Panc1 (cell line): ENCODE data around the gene FAF1. TPM values are rescaled to one million over a fixed set of nuclear protein-coding genes. Genes with fewer than 3 reads are reported as not detected.

Experiments
- ATAC-seq: fragments of 200-7000 bp; cut with Tn5 transposase; 2 replicates; pipeline ENCODE4 v1.9.1; 2020; ENCODE audit warnings: mild to moderate bottlenecking, moderate library complexity
- BruUV-seq: library from RNA; stranded (reverse); fragments of 400-500 nt; replicated peaks from 2 replicates; lab custom pipeline; 2021; lab: Mats Ljungman, UMichigan
- CTCF ChIA-PET: fragments of 300-600 bp; sonication (Branson Sonifier 250); formaldehyde crosslinking; loops from one replicate; lab custom pipeline; 2022; ENCODE audit warnings: antibody characterized with exemption; lab: Charles Lee
- POLR2A ChIA-PET: fragments of 300-600 bp; sonication (Branson Sonifier 250); formaldehyde crosslinking; loops from one replicate; lab custom pipeline; 2022; ENCODE audit warnings: antibody characterized with exemption; lab: Charles Lee
- DNase-seq: peaks from one replicate; pipeline ENCODE4 v3.0.0-alpha.2; 2010; ENCODE audit warnings: low read depth, low spot score
- H3K27ac ChIP-seq: 2 replicates; pipeline ENCODE4 v1.5.1; 2011; ENCODE audit warnings: mild to moderate bottlenecking, low read length, inconsistent platforms
- H3K27me3 ChIP-seq: fragments of 200-500 bp; sonication (Bioruptor generic); 2 replicates; pipeline ENCODE4 v1.6.0; 2014; ENCODE audit warnings: low read length, inconsistent platforms; ENCODE audit not compliant: control insufficient read depth, insufficient read depth
- H3K36me3 ChIP-seq: fragments of 200-500 bp; sonication (Bioruptor generic); 2 replicates; pipeline ENCODE4 v1.5.1; 2014; ENCODE audit warnings: inconsistent platforms, mild to moderate bottlenecking, low read length, moderate library complexity; ENCODE audit not compliant: control insufficient read depth, insufficient read depth
- H3K4me1 ChIP-seq: 2 replicates; pipeline ENCODE4 v1.5.1; 2011; ENCODE audit warnings: inconsistent platforms, mild to moderate bottlenecking, low read length, moderate library complexity; ENCODE audit not compliant: control insufficient read depth, insufficient read depth
- H3K4me3 ChIP-seq, 2 experiments: 2 replicates each; pipeline ENCODE4 v1.5.1; 2011 to 2012; ENCODE audit warnings: low read depth in 2 of 2, low read length in 2 of 2, mild to moderate bottlenecking in 2 of 2, inconsistent platforms in 1 of 2, moderate library complexity in 1 of 2
- H3K9me3 ChIP-seq: fragments of 200-500 bp; sonication (Bioruptor generic); 2 replicates; pipeline ENCODE4 v1.5.1; 2014; ENCODE audit warnings: low read depth, mild to moderate bottlenecking, inconsistent platforms, low read length, moderate library complexity; ENCODE audit not compliant: control insufficient read depth, insufficient read depth
- CTCF ChIP-seq: fragments of 450-650 bp; IDR thresholded peaks from 2 replicates; pipeline ENCODE4 v1.5.1; 2017; ENCODE audit warnings: mild to moderate bottlenecking
- POLR2AphosphoS5 ChIP-seq: IDR thresholded peaks from 2 replicates; pipeline ENCODE4 v1.6.1; 2012; ENCODE audit warnings: mild to moderate bottlenecking, low read depth, low read length, moderate library complexity
- REST ChIP-seq, 2 experiments: IDR thresholded peaks; 2 replicates each; pipeline ENCODE4 v1.6.1; 2011 to 2012; ENCODE audit warnings: low read depth in 2 of 2, control low read depth in 1 of 2, low read length in 1 of 2, mild to moderate bottlenecking in 1 of 2, moderate library complexity in 1 of 2; ENCODE audit not compliant: insufficient read depth in 1 of 2
- SIN3A ChIP-seq: IDR thresholded peaks from 2 replicates; pipeline ENCODE4 v1.6.1; 2012; ENCODE audit warnings: low read depth, mild to moderate bottlenecking, low read length, moderate library complexity, borderline replicate concordance; ENCODE audit not compliant: insufficient read depth
- TCF7L2 ChIP-seq: IDR thresholded peaks from 2 replicates; pipeline ENCODE4 v1.6.1; 2011; ENCODE audit warnings: mild to moderate bottlenecking, low read depth, low read length, inconsistent platforms
- in situ Hi-C: cut with HindIII; loops from 2 replicates; pipeline ENCODE4 v1.10.0; 2016; ENCODE audit warnings: low sequenced_read_pairs, low pct_unique_long_range_greater_than_20kb
- intact Hi-C: fragments of 100-400 bp; cut with micrococcal nuclease; formaldehyde crosslinking; loops from one replicate; pipeline ENCODE4 v1.10.0; 2022; ENCODE audit not compliant: unreplicated experiment
- total RNA-seq: library from RNA; stranded (reverse); gene quantifications from one replicate; pipeline ENCODE4 v1.2.1, GENCODE V29; 2021; ENCODE audit not compliant: unreplicated experiment

The FAF1 gene
- total RNA-seq, 1 experiment from 2014 or later = 101 TPM

- CTCF ChIA-PET = no interaction called here
- ATAC-seq = no peak
- no TSS peak for BruUV-seq
These were observed 79.7 kb downstream of the FAF1 start for GRCh38 chr1:50880373-50880772.

GRCh38 chr1:50879137-50879536 lies 80.9 kb downstream of the FAF1 start:
- DNase-seq (no peak), ATAC-seq (no peak)
- H3K36me3 ChIP-seq = no peaks in the 10 kb centered on the region
- no TSS peak for BruUV-seq
- TF ChIP-seq SIN3A (no peak), CTCF (no peak), REST (IDR thresholded peaks at IDR 0.05; ENCODE audit: insufficient read depth in 1 of 2, low read depth in 2 of 2, low read length in 1 of 2) (no peak), POLR2AphosphoS5 (no peak), TCF7L2 (no peak)
- 0 out of 2 replicates have a peak, but pooled peaks cover 2% of the 10 kb centered on the region for H3K4me1 ChIP-seq
- ChIA-PET CTCF (no interaction called here), POLR2A (no interaction called here)
- in situ Hi-C loops = no loop called here
- H3K4me3 ChIP-seq = no peak overlapping the region
- no peaks in the 10 kb centered on the region for H3K9me3 ChIP-seq
- H3K27me3 ChIP-seq = no peaks in the 10 kb centered on the region
- H3K27ac ChIP-seq = no peak overlapping the region
- intact Hi-C loops = no loop called here

More at GRCh38 chr1:50880373-50880772, 79.7 kb downstream of the FAF1 start:
- intact Hi-C loops = no loop called here
- Histone ChIP-seq H3K36me3 (no peaks in the 10 kb centered on the region), H3K4me1 (no peaks in the 10 kb centered on the region), H3K27ac (no peak overlapping the region), H3K9me3 (no peaks in the 10 kb centered on the region), H3K27me3 (no peaks in the 10 kb centered on the region), H3K4me3 (no peak overlapping the region)
- POLR2A ChIA-PET = no interaction called here
- no peak for DNase-seq
- in situ Hi-C loops = no loop called here
- no peak for TF ChIP-seq REST (IDR thresholded peaks at IDR 0.05; ENCODE audit: insufficient read depth in 1 of 2, low read depth in 2 of 2, low read length in 1 of 2)
- no peak for TF ChIP-seq POLR2AphosphoS5
- no peak for TF ChIP-seq TCF7L2
- no peak for TF ChIP-seq CTCF
- TF ChIP-seq SIN3A = no peak
